SK-MEL-5 (cell line): Measurements from ENCODE around the gene C10orf105. TPM values are rescaled to one million over a fixed set of nuclear protein-coding genes. Genes with fewer than 3 reads are reported as not detected.

Experiments used
- DNase-seq: peaks from one replicate; pipeline ENCODE4 v3.0.0-alpha.2; 2016; ENCODE audit warnings: low read depth, low spot score
- in situ Hi-C: cut with HindIII; loops from 2 replicates; pipeline ENCODE4 v1.10.0; 2016; ENCODE audit warnings: low sequenced_read_pairs, high pct_unique_total_duplicates, low pct_unique_long_range_greater_than_20kb
- total RNA-seq: library from RNA; depleted of rRNA; stranded (reverse); fragments of >200 nt; shearing (Covaris generic); gene quantifications from 2 replicates; pipeline ENCODE4 v1.2.3, GENCODE V29; 2014

Gene C10orf105
- total RNA-seq, 1 experiment from 2014 or later: not detected

DNA sequence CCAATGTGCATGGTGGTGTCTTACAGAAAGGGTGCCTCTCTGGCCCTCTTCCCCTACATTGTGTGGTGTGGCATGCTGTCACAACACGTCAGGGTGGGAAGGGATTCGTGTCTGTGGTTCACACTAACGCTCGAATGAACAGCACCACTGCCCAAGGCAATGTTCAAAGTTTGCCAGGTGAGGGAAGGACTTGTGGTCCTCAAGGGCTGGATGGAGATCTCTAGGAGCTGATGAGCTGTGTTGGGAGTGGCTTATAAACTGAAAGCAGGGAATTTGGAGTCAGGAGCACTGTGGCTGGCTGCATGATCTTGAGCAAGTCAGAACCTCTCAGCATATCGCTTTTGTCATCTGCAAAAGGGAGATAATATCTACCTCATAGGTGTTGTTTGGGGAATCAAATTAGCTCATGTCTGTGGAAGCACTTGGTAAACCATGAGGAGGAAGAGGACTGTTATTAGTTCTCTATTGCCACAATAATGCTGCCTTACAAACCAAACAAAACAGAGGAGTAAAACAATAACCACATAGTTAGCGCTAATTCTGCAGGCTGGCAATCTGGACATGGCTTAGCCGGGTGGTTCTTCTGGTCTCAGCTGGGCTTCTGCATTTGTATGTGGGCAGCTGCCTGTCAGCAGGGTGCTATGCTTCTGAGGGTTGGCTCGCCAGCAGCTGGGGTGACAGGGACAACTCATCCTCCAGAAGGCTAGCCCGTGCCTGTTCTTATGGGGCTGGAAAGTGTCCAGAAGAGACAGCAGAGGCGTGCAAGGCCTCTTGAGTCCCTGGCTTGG, 22.9 kb upstream of the C10orf105 start:
- no peak for DNase-seq
- in situ Hi-C loops: no loop called here

- DNase-seq: no peak
- in situ Hi-C loops: no loop called here
These were observed 22.1 kb upstream of the C10orf105 start for GRCh38 chr10:71741671-71742070.

DNA sequence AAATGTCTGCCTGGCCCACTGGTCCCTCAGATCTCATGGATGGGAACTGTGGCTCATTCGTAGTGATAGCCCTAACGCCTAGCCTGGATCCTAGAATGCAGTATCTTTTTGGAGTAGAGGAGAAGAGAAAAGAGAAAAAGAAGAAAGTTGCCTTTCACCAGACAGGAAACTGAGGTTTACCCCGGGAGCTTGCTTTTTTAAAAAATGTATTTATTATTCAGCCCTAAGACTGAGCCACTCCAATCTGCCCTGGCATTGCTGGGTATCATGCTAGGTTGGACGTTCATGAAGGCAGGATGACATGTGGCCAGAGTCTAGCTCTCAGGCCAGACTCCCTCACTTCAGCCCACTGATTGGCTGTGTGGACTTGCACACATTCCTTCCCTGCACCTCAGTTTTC, 21.5 kb upstream of the C10orf105 start:
- no peak for DNase-seq
- in situ Hi-C loops: no loop called here

DNA sequence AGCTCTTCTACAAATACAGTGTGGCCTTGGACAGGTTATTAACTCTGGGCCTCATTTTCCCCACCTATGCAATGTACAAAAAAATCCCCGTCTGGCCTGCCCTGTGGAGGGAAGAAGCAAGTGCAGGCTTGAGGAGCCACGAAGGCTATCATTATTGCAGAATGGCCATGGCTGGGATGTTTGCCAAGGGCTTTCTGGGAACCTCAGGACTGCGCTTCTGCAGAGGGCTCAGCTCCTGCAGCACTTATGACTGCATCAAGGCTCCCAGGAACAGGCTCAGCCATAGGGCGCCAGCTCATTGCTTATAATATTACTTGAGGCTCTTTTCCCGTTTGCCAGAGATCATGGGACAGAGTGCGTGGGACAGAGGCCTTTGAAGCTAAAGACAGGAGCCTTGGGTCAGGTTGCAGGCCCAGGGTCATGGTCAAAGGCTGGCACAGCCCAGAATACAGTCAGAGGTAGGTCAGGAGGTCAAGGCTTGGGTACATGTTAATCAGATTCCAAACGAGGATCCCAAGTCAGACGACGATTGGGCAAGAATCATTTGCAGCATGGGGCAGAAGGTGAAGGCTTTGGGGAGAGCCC, 20.6 kb upstream of the C10orf105 start:
- no peak for DNase-seq
- in situ Hi-C loops: no loop called here

GRCh38 chr10:71739358-71739900, 19.9 kb upstream of the C10orf105 start:
- DNase-seq: no peak
- in situ Hi-C loops: no loop called here

DNA sequence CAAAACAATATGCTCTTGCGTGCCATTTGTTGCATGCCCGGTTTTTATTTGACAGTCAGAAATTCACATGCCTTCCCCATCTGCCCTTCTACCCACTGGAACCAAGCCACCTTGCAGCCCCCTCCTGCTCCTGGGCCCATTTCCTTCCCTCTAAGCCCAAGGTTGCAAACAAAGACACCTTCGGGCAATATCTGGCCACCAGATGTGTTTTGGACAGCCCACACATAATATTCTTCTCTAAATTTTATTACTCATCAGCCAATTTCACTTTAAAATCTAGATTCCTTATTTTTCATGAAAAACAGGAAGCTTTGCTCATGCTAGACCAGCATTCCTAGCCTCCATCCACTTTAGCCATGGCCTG, 18.2 kb upstream of the C10orf105 start:
- no peak for DNase-seq
- in situ Hi-C loops: no loop called here

DNA sequence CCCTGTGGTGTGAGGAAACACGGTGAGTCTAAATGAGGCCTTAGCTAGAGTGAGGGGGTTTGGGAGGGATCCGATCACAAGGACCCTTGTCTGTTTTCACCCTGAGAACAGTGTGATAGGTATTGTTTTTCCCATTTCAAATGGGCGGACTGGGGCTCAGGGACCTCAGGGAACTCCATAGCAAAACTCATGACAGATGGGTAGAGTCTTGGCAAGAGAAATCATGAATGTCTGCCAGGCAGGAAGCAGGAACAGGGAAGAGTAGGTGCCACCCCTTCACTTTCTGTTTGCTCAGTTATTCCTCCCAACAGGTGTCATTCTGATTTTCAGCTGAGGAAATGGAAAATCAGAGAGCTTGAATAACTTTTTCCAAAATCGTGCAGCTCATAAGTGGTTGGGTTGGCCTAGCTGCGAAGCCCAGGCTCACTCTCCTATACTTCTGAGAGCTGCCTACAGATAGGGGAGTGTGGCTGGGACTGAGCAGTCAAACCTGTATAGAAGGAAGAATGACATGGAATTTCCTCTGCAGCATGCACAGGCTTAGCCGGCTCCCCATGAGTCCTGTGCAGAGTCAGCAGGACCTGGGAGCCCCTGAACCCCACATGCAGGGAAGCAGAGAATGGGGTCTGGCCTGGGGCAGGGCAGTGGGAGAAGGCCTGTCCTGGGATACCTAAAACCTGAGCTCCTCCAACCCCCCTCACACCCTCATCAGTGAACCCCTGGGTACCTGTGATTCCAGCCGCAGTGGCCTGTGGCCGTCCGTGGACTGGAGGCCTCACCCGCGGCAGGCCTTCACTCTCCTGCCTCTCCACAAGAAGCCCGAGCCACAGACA, 17.6 kb upstream of the C10orf105 start:
- in situ Hi-C loops: no loop called here
- no peak for DNase-seq

- in situ Hi-C loops: no loop called here
These were observed 17.0 kb upstream of the C10orf105 start for GRCh38 chr10:71736570-71736952.

DNA sequence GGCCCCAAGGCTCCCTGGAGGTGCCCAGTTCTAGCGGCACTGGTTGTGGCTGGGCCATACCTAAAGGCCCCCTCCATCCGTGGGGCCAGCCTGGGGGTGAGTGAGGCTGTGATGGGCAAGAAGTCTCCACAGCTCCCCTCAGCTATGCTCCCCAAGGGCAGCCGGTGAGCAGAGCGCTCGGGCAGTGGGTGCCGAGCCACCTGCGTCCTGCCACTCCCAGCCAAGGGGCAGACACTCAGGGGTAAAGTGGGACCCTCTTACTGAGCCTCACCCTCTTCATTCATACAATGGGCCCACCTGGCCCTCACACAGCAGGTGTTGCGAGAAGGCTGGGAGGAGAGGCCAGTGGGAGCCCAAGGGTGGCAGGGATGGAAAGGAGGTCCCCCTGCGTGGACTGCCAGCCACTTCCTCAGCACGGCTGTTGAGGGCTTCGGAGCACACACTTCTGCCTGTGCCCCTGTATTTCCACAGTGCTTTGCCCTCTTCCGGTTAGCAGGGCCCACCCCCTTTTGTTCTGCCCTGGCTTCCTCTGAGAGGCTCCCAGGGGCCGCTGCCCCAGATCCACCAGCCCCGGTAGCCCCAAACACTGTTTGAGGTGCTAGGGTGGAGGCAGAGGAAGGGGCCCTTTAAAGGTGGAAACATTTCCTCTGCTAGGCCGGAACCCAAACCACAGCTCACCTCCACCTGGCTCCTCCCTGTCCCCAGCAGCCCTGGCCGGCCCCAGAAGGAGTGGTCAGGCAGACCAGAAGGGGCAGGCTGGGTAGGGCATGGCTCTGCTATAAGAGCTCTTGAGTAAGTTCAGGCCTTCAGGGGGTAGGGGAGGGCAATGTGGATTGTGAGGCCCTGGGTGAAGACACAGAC, 16.4 kb upstream of the C10orf105 start:
- no peak for DNase-seq
- in situ Hi-C loops: no loop called here

More at GRCh38 chr10:71736570-71736952, 17.0 kb upstream of the C10orf105 start:
- no peak for DNase-seq

DNA sequence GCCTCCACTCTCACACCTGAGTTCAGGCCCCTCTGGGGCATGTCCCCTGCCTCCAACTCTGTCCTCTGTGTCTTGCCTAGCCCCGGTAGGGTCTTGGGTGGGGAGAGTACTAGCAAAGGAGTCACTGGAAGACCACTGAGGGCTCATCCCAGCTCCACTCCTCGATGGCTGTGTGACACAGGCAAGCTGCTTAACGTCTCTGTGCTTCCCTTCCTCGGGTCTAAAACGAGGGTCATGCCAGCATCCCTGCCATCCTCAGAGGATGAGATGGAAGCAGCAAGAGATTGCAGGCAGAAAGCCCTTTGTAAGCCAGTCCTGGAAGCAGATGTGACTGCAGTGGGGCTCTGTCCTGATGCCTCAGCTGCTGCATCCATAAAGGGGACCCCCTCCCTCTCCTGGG, 15.2 kb upstream of the C10orf105 start:
- DNase-seq: no peak
- in situ Hi-C loops: no loop called here

GRCh38 chr10:71731791-71732190, 12.2 kb upstream of the C10orf105 start:
- in situ Hi-C loops: no loop called here
- DNase-seq: no peak

DNA sequence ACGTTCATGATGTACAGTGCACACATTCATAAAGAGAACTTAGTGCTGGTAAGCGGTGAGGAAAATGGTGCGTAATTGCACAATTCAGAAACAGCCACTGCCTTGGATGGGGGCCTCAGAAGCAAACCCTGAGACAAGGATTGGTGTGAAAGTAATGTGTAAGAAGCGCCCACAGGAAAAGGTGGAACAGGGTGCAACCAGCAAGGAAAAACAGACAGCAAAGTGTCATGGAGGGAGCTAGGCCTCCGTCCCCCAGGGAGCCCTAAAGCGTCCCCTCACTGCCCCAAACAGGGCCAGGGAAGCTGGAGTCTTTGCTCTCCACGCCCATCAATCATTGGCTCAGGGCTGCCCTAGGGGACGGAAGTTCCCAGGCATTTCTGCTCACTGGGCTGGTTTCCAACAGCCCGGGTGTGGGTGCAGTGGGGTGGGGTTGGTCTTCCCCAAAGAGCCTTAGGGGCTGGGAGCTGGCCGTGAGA, 9.6 kb upstream of the C10orf105 start:
- no peak for DNase-seq
- in situ Hi-C loops: no loop called here

- in situ Hi-C loops: no loop called here
- no peak for DNase-seq
These were observed 8.5 kb upstream of the C10orf105 start for GRCh38 chr10:71727738-71728737.

- in situ Hi-C loops: no loop called here
- DNase-seq: no peak
These were observed 7.6 kb upstream of the C10orf105 start for GRCh38 chr10:71727105-71727737.

GRCh38 chr10:71726580-71727104, 7.1 kb upstream of the C10orf105 start:
- no peak for DNase-seq
- in situ Hi-C loops: no loop called here
